ENCODE data around the gene UBE2G2.

Gene UBE2G2

DNA sequence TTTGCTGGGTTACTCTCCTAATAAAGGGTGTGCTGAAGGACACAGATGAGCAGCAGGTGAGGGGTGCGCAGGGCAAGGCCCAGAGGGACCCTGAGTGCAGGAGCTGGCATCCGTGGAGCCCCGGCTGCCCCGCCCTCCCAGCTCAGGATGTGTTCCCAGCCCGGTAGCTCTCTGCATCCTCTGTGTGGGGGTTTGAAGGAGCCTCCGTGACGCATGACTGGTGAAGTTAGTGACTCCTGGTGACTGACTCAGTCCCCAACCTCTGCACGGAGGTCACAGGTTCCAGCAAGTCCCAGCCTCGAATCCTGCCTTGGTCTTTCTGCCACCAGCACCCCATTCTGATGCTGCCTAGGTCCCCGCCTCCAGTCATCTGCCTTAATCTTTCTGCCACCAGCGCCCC lies 68.7 kb downstream of the UBE2G2 start:
- ATAC-seq (no peak), DNase-seq (no peak)
- Mint-ChIP-seq H3K27ac (no peak overlapping the region), H3K27me3 (peaks cover 2% of the 10 kb centered on the region), H3K9me3 (no peaks in the 10 kb centered on the region), H3K4me1 (no peaks in the 10 kb centered on the region), H3K36me3 (ENCODE audit: low read depth) (no peaks in the 10 kb centered on the region), H3K4me3 (no peak overlapping the region)

DNA sequence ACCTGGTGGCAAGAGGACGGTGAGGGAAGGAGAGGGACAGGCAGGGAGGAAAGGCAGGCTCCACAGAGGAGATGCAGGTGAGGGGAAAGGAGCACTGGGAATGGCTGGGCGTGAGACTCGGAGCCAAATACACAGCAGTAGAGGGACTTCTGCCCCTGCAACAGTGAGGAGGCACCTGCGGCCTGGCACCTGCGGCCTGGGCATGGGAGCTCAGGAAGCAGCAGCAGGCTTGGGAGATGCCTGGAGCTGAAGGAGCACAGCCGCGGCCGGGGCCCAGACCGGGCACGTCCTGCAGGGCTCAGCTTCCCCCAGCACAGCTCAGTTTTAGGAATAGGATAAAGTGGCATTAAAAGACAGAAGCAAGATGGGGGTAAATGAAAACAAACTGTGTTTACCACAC lies 69.4 kb downstream of the UBE2G2 start:
- H3K9me3 Mint-ChIP-seq: no peaks in the 10 kb centered on the region
- no peaks in the 10 kb centered on the region for H3K36me3 Mint-ChIP-seq (ENCODE audit: low read depth)
- H3K27me3 Mint-ChIP-seq: peaks cover 2% of the 10 kb centered on the region
- no peak overlapping the region for H3K4me3 Mint-ChIP-seq
- no peaks in the 10 kb centered on the region for H3K4me1 Mint-ChIP-seq
- no peak for ATAC-seq
- no peak for DNase-seq
- H3K27ac Mint-ChIP-seq: no peak overlapping the region

DNA sequence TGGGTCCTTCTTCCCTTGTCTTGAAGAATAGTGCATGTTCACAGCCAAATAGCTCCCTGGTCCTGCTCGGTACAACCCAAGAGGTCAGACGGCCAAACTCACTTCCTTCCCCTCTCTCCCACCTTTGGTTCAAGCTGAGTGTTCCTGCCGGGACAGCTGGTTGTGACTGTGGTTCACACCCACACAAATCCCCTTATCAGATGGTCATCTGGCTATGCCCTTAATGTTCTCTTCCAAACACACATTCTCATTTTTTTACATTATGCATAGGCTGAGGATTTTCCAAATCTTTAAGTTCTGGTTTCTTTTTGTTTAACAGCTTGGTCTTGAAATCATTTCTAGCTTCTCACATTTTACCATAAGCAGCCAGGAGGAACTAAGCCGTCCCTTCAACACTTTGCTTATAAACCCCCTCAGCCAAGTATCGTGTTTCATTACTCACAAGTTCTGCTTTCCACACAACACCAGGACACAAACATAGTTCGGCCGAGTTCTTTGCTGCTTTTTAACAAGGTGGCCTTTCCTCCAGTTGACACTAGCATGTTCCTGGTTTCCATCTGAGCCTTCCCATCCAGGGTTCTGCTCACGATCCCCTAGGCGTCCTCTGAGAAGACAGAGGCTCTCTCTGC lies 70.6 kb downstream of the UBE2G2 start:
- ATAC-seq: no peak
- DNase-seq: no peak
- Mint-ChIP-seq H3K36me3 (ENCODE audit: low read depth) (no peaks in the 10 kb centered on the region), H3K4me3 (no peak overlapping the region), H3K9me3 (no peaks in the 10 kb centered on the region), H3K27me3 (peaks cover 5% of the 10 kb centered on the region), H3K27ac (no peak overlapping the region), H3K4me1 (no peaks in the 10 kb centered on the region)

DNA sequence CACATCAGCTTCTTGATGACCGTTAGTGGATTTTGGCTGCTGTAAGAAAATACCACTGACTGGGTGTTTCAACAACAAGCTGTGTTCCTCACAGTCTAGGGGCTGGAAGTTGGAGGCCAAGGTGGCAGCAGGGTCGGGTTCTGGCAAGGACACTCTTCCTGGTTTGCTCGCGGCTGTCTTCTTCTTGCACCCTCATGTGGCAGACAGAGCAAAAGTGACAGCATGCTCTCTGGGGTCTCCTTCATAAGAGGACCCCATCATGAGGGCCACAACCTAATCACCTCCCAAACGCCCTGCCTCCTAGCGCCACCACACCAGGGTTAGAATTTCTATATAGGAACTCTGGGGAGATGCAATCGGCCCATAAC lies 71.6 kb downstream of the UBE2G2 start:
- Mint-ChIP-seq H3K27me3 (peaks cover 7% of the 10 kb centered on the region), H3K4me3 (no peak overlapping the region), H3K4me1 (no peaks in the 10 kb centered on the region), H3K36me3 (ENCODE audit: low read depth) (no peaks in the 10 kb centered on the region), H3K9me3 (no peaks in the 10 kb centered on the region), H3K27ac (no peak overlapping the region)
- no peak for ATAC-seq
- no peak for DNase-seq

DNA sequence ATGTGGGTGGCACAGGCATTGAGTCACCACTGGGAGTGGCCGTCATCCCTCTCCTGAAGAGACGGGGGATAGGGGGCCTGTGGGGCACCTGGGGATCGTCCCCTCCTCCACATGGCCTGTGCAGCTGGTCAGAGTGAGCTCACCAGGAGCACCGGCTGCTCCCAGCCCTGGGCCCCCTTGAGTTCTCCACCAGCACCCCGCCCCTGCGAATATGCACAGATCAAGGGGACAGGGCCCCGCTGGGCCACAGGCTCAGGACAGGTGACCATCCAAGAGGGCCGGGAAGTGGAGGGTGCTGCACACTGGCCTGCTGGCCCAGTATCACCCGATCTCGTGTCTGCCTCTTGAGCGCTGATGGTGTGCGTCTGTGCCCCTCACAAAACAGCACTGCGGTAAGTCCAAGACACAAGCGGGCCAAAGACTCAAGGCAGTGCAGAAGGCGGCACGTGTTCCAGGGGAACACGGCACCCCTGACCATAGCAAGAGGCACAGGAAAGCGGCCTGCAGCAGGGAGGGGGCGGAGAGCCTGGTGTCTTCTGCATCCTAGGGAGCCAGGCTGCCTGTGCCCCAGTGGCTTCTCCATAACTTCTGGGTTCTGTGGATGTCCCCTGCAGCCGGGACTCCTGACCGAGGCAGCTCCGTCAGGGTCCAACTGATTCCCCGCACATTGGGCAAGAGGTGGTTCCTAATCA lies 72.1 kb downstream of the UBE2G2 start:
- H3K27me3 Mint-ChIP-seq: peaks cover 7% of the 10 kb centered on the region
- H3K27ac Mint-ChIP-seq: no peak overlapping the region
- ATAC-seq: no peak

GRCh38 chr21:44728716-44729115 lies 72.9 kb downstream of the UBE2G2 start:
- H3K9me3 Mint-ChIP-seq: no peaks in the 10 kb centered on the region
- no peak overlapping the region for H3K27ac Mint-ChIP-seq
- DNase-seq (no peak), ATAC-seq (no peak)
- H3K4me3 Mint-ChIP-seq: no peak overlapping the region
- H3K36me3 Mint-ChIP-seq (ENCODE audit: low read depth): no peaks in the 10 kb centered on the region
- peaks cover 11% of the 10 kb centered on the region for H3K27me3 Mint-ChIP-seq
- H3K4me1 Mint-ChIP-seq: peaks cover 3% of the 10 kb centered on the region

More for the DNA sequence above, 72.1 kb downstream of the UBE2G2 start:
- no peak overlapping the region for H3K4me3 Mint-ChIP-seq
- H3K4me1 Mint-ChIP-seq: no peaks in the 10 kb centered on the region
- DNase-seq: no peak
- H3K9me3 Mint-ChIP-seq: no peaks in the 10 kb centered on the region
- no peaks in the 10 kb centered on the region for H3K36me3 Mint-ChIP-seq (ENCODE audit: low read depth)

DNA sequence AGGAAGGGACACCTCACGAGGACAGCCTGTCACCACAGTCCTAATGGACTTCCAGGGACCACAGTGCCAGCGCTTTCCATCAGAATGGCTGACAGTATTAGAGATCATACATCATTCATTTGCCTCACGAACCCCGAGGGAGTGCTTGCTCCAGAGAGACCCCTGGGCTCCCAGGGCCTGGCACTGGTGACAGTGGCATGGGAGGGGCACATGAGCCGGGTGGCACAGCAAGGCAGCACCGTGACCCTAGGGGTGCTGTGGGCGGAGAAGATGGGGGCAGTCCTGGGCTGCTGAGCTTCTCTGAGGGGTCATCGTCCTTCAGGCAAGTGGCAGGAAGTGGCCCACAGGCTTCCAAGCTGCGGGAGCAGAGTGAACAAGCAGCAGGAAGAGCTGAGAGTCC lies 73.9 kb downstream of the UBE2G2 start:
- H3K27me3 Mint-ChIP-seq: peaks cover 17% of the 10 kb centered on the region
- peaks cover 8% of the 10 kb centered on the region for H3K4me1 Mint-ChIP-seq
- no peak overlapping the region for H3K4me3 Mint-ChIP-seq
- ATAC-seq (no peak), DNase-seq (no peak)
- no peaks in the 10 kb centered on the region for H3K9me3 Mint-ChIP-seq
- H3K36me3 Mint-ChIP-seq (ENCODE audit: low read depth): no peaks in the 10 kb centered on the region
- no peak overlapping the region for H3K27ac Mint-ChIP-seq

- Mint-ChIP-seq H3K4me3 (no peak overlapping the region), H3K27ac (no peak overlapping the region), H3K4me1 (peaks cover 8% of the 10 kb centered on the region), H3K27me3 (peaks cover 21% of the 10 kb centered on the region), H3K36me3 (ENCODE audit: low read depth) (no peaks in the 10 kb centered on the region), H3K9me3 (no peaks in the 10 kb centered on the region)
- no peak for DNase-seq
- no peak for ATAC-seq
Measured at GRCh38 chr21:44727321-44727720, 74.3 kb downstream of the UBE2G2 start.

DNA sequence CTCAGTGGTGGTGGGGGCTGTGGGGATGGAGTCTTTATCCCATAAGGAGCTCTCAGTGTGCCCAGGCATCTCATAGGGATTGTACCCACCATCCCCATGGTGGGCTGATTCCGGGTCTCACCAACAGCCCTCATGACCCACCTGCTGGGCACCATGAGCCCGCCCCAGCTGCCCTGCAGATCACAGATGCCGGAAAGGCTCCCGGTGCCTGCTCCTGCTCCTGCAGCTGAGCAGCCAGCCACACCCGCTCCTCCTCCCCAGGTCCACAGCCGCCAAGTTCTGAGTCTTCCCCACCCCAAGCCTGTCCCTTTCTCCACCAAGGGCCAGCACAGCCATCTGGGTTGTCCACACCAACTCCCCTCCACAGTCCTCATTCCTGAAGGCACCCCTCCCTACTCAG lies 74.8 kb downstream of the UBE2G2 start:
- H3K9me3 Mint-ChIP-seq: no peaks in the 10 kb centered on the region
- H3K27ac Mint-ChIP-seq: no peak overlapping the region
- H3K4me1 Mint-ChIP-seq: peaks cover 8% of the 10 kb centered on the region
- H3K27me3 Mint-ChIP-seq: peaks cover 19% of the 10 kb centered on the region
- ATAC-seq: no peak
- no peak overlapping the region for H3K4me3 Mint-ChIP-seq
- no peaks in the 10 kb centered on the region for H3K36me3 Mint-ChIP-seq (ENCODE audit: low read depth)
- DNase-seq: no peak

GRCh38 chr21:44724926-44725325 lies 76.7 kb downstream of the UBE2G2 start:
- Mint-ChIP-seq H3K4me3 (no peak overlapping the region), H3K9me3 (no peaks in the 10 kb centered on the region), H3K36me3 (ENCODE audit: low read depth) (no peaks in the 10 kb centered on the region), H3K27me3 (peaks cover 19% of the 10 kb centered on the region), H3K4me1 (peaks cover 8% of the 10 kb centered on the region), H3K27ac (no peak overlapping the region)
- DNase-seq (no peak), ATAC-seq (no peak)

GRCh38 chr21:44724196-44724595 lies 77.4 kb downstream of the UBE2G2 start:
- H3K27me3 Mint-ChIP-seq: peaks cover 19% of the 10 kb centered on the region
- H3K4me1 Mint-ChIP-seq: peaks cover 8% of the 10 kb centered on the region
- H3K36me3 Mint-ChIP-seq (ENCODE audit: low read depth): no peaks in the 10 kb centered on the region
- no peak overlapping the region for H3K4me3 Mint-ChIP-seq
- no peak for DNase-seq
- H3K9me3 Mint-ChIP-seq: no peaks in the 10 kb centered on the region
- no peak for ATAC-seq
- no peak overlapping the region for H3K27ac Mint-ChIP-seq

DNA sequence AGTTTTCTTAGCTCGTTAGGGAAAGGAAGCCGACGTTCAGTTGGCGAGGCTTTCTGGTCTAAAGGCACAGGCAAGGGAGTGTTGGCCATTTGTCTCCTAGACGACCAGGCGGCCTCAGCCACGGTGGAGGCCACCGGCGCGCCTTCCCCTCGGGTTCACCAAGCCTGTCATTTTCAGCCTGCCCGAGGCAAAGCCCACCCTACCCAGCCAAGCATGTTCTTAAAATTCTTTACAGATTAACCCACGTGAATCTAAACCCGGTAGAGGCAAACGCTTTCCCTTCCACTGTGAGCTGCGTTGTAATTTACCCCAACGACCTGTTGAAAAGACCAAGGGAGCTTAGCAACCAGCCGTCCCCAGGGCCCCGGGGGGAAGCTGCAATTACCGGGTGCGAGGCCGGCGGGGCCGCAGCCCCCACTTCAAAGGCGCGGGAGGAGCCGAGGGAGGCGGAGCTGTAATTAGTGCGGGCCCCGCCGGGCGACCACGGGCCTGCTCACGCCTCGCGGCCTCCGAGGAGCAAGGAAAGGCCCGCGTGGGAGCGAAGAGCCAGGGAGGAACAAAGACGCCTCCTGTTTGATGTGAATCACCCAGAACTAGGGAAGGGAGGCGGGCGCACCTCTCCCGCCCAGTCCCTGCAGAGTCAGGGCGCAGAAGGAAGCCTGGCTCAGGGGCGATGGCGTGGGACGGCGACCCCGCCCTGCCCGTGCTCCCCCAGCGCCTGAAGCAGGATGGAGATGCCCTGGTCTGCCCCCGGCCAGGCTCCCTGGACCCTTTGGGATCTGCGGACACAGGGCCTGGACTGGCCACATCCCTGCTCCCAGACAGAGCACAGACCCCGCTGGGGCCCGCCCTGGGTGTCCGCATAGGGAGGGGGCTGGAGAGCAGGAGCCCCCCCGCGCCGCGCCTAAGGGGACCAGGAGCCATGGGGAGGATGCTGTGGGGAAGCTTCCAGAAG lies 78.2 kb downstream of the UBE2G2 start:
- H3K27me3 Mint-ChIP-seq: peaks cover 19% of the 10 kb centered on the region

DNA sequence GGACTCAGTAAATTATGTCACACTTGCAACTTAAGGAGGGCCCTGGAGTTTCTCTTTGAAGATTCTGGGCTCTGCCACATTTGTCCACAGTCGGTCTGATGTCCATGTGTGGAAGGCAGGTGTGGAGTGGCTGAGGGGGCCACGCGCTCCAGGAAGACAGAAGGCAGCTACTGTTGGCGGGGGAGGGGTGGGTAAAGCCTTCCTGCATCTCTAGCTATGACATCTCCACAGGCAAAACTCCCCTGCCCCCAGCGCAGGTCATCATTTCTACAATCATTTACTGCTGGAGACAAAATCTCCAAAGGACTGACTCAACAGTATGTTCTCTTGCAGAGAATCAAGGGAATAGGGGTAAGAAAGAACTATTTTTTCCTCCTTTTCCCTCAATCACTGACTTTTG lies 78.9 kb downstream of the UBE2G2 start:
- Mint-ChIP-seq H3K27me3 (peaks cover 23% of the 10 kb centered on the region), H3K9me3 (no peaks in the 10 kb centered on the region), H3K36me3 (ENCODE audit: low read depth) (no peaks in the 10 kb centered on the region), H3K4me1 (peaks cover 8% of the 10 kb centered on the region), H3K27ac (no peak overlapping the region), H3K4me3 (no peak overlapping the region)
- no peak for DNase-seq
- no peak for ATAC-seq

More for the DNA sequence above, 78.2 kb downstream of the UBE2G2 start:
- Mint-ChIP-seq H3K4me1 (peaks cover 8% of the 10 kb centered on the region), H3K4me3 (no peak overlapping the region), H3K9me3 (no peaks in the 10 kb centered on the region), H3K36me3 (ENCODE audit: low read depth) (no peaks in the 10 kb centered on the region), H3K27ac (no peak overlapping the region)
- peak; percentile 20 for ATAC-seq
- peak; percentile 22 for DNase-seq

DNA sequence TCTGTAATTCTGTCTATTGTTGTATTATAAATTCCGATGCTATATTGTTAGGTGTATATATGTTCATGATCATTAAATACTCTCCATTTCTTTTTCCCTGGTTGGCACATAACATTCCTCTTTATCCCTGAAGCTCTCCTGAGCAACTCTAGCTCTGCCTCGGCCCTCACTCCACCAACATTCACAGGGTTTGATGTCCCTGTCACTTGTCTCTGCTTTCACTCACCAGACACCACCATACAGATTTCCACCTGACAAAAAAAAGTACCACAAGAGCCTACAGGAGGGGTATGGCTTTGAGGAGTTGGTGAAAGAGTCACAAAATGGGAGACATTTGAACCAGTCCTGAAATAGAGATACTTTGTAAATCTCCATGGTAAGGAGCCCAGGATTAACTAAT lies 81.5 kb downstream of the UBE2G2 start:
- Mint-ChIP-seq H3K27ac (no peak overlapping the region), H3K27me3 (peaks cover 23% of the 10 kb centered on the region), H3K4me3 (no peak overlapping the region), H3K9me3 (no peaks in the 10 kb centered on the region), H3K36me3 (ENCODE audit: low read depth) (no peaks in the 10 kb centered on the region), H3K4me1 (peaks cover 8% of the 10 kb centered on the region)
- ATAC-seq: no peak
- no peak for DNase-seq

Measured in activated naive CD8-positive, alpha-beta T cell treated with anti-CD3 and anti-CD28 coated beads, Interleukin-2, amount 50 U/mL, for 24 hours (primary cell).